Myocyte (in vitro differentiated cells): ENCODE data around the gene R3HCC1L. TPM values are rescaled to one million over a fixed set of nuclear protein-coding genes. Genes with fewer than 3 reads are reported as not detected.
"Not testable (repeated sequence)": the region's sequence is repeated elsewhere in the genome, so short reads cannot be mapped to it uniquely, and the experiment has no call there.

ENCODE experiments used
- DNase-seq: peaks from one replicate; pipeline ENCODE4 v3.0.0-alpha.2; 2012; ENCODE audit warnings: low read depth
- total RNA-seq: library from RNA; depleted of rRNA; stranded (reverse); fragments of >200 nt; gene quantifications from 2 replicates; pipeline ENCODE4 v1.2.3, GENCODE V29; 2014

R3HCC1L gene
- total RNA-seq, 1 donor from 2014 or later, result 12.2 TPM

DNA sequence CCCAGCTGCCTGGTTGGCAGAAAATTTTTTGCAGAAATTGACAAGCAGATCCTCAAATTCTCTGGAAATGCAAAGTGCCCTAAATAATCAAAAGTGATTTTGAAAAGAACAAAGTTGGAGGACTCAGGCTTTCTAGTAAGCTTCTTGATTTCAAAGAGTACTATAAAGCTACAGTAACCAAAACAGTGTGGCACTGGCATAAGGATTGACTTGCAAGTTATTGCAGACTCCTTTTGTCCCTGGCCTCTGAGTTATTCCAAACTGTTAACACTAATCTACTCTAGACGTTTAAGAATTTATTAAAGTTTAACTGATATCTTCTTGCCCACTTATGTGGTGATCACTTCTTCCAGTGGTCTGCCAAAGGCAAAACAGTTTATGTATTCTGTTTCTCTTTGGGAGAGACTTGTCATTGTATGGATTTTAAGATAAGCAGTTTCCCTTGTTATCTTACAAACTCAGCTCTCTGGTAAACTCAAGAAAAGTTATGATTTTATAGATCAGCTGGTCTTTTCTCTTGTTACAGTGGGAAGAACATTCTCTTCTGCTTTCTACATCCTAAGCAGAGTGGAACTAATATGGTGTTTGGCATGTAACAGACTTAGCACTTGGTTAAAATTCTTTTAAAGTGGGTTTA is 92.2 kb downstream of the R3HCC1L start:
- DNase-seq, result no peak

DNA sequence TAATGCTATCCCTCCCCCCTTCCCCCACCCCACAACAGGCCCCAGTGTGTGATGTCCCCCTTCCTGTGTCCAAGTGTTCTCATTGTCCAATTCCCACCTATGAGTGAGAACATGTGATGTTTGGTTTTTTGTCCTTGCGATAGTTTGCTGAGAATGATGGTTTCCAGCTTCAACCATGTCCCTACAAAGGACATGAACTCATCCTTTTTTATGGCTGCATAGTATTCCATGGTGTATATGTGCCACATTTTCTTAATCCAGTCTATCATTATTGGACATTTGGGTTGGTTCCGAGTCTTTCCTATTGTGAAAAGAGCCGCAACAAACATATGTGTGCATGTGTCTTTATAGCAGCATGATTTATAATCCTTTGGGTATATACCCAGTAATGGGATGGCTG is 93.3 kb downstream of the R3HCC1L start:
- DNase-seq, result not testable (repeated sequence)

GRCh38 chr10:98228266-98228665 is 93.8 kb downstream of the R3HCC1L start:
- DNase-seq, result not testable (repeated sequence)

- no peak for DNase-seq
Measured at GRCh38 chr10:98231417-98231816, 97.0 kb downstream of the R3HCC1L start.

DNA sequence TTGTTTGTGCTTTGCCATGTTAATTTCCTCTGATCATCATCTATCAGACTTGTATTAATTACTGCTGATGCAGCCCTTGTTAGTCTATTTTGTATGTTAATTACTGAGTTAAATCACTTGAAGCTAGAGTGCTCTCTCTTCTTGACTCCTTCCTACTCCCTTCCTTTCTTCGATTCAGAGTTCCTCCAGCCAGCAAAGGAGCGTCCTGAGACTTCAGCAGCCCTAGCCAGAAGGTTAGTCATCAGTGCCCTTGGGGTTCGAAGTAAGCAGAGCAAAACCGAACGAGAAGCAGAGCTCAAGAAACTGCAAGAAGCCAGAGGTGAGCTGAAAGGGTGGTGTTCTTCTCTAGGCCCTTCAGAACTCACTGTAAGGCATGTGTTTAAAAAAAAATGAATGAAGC is 101.4 kb downstream of the R3HCC1L start:
- no peak for DNase-seq

- no peak for DNase-seq
Measured at GRCh38 chr10:98236862-98237261, 102.4 kb downstream of the R3HCC1L start.

- DNase-seq, result no peak
Measured at GRCh38 chr10:98238391-98238790, 103.9 kb downstream of the R3HCC1L start.

GRCh38 chr10:98240524-98240923 is 106.1 kb downstream of the R3HCC1L start:
- no peak for DNase-seq

DNA sequence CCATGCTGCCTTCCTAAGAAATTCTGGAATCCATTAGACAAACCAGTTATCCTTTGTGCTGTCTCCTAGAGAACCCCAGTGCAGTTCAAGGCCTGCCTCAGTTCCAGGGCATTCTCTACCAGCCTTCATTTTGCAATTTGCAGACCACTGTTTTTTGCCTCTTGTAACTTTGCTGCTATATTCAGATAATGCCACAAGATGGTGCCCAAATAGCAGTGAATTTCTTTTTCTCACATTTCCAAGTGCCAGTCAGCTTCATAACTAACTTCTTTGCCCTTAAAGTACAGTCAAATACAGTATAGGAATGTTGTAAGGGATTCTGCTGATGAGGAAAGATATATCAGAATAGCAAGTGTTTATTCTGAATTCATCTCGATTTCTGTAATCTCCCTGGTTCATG is 108.4 kb downstream of the R3HCC1L start:
- peak; percentile 61 for DNase-seq

DNA sequence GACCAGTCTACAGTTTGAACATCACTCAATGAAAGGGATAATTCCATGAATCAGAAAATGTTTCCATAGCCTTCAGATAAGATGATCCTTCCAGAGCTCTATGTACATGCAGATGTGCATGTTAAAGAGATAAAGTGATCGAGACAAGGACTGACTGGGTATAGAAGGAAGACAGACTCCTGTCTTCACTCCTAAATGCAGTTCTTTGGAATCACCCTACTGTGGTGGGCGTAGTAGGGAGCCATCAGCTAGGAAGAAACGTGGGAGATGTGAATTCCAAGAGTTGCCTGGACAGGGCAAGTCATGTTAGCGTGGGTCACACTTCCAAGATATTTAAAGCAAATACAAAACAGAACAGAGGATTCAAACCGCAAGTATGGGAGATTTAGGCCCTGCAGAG is 109.7 kb downstream of the R3HCC1L start:
- no peak for DNase-seq

- no peak for DNase-seq
Measured at GRCh38 chr10:98244586-98244985, 110.1 kb downstream of the R3HCC1L start.

DNA sequence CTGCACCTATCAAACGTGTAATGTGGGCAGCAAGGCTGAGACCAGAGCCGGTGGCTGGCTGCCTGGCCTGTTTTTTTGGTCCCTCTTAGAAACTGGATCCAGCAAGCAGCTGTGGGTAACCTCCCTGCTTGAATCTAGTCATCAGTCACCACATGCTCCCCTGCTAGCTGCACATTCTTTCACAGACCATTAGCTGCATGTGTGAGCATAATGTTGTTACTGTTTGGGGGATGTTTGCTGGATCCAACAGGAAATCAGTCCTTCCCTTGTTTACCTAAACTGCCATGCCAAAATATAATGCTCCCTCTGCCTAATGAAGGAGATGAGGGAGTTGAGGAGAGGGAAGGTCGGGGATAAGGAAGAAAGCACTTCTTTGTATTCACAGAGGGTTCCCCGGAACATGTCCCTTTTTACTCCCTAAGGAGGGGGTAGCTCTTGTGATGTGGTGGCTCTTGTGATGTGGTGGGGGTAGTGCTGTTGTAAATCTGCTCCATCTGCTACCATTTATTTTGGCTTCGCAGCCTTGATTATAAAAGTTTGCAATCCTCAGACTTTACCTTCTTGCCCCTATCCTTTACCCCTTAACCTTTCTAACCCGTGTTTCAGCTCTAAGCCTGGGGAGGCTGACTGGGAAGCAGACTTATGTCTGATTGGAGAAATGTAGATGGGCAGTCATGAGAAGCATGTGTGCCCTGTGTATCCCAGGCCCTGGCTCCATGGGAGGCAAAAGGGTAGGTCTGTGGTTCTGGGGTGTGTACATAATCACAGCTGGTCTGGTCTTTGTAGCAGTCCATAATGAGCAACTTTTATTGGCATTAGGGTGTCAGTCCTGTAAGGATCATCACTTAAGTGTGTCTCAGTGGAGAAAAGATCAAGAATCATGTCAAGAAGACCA is 112.7 kb downstream of the R3HCC1L start:
- peak; percentile 93 for DNase-seq

GRCh38 chr10:98248018-98248417 is 113.6 kb downstream of the R3HCC1L start:
- no peak for DNase-seq

GRCh38 chr10:98249134-98249533 is 114.7 kb downstream of the R3HCC1L start:
- no peak for DNase-seq

- DNase-seq, result no peak
Measured at GRCh38 chr10:98251399-98251798, 116.9 kb downstream of the R3HCC1L start.

- DNase-seq, result no peak
Measured at GRCh38 chr10:98252464-98252863, 118.0 kb downstream of the R3HCC1L start.

- DNase-seq, result no peak
Measured at GRCh38 chr10:98253499-98253898, 119.0 kb downstream of the R3HCC1L start.

GRCh38 chr10:98254234-98254974 is 119.9 kb downstream of the R3HCC1L start:
- DNase-seq, result peak; percentile 53

DNA sequence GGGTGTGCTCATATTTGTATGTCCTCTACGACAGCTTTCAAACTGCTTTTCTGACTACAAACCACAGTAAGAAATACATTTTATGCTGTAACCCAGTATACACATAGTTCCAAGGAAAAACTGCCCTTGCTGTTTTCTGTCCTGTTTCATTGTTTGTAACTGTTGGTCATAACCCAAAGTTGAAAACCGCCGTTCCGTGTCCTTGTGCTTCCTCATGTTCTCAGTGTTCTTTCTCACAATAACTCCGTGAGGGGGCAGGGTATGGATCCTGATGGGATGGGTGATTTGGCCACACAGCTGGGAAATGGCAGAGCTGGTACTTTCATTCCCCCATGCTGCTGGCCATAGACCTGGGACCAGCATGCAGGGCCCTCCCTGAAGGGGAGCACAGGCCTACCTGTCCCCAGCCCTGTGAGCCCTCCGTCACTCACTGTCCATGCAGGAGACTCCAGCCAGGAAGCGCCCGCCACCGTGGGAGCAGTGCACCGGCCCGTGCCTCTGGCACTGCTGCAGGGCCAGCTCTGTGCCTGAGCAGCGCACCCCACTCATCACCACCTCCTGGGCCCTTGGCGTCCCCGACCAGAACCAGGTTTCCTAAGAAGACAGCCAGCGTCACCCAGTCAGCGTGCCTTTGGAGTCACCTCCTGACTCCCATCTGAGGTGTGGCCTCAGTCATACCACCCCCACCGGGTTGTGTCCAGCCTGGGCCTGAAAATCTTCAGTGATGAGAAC is 120.9 kb downstream of the R3HCC1L start:
- no peak for DNase-seq

DNA sequence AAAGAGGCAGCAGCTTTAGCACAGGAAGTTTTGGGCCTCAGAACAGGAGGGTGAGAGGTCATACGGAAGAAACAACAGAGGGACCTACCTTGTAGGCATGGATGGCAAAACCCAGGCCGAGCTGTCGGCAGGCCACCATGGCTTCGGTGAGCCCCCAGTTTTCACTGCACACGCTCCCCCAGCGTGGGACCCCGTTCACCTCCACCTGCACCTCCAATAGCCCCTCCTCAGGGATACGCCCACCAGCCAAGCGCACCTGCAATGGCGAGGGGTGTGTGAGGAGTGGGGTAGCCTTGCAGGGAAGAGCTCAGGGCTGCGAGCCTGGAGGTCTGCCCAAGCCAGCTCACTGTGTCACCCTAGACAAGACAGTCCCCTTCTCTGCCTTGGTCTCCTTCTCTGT is 122.2 kb downstream of the R3HCC1L start:
- DNase-seq, result no peak

DNA sequence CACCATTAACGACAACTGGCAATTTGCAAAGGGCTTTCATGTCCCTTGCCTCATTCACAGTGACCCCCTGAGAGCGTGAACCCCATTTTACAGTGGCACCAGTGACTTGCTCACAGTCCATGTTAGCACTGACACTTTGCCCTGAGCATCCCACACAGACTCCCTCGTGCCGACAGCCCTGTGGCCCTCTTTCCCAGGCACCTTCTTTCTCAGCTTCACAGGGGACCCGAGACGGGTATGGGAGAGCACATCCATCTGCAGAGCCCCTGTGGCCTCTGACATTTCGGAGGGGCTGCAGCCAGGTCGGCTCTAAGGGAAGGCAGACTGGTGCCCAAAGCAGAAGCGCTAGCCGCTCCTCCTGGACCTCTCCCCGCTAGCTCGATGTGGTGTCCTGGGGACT is 122.7 kb downstream of the R3HCC1L start:
- DNase-seq, result no peak
